Measurements from ENCODE around the gene VHLL. TPM values are rescaled to one million over a fixed set of nuclear protein-coding genes. Genes with fewer than 3 reads are reported as not detected.

VHLL gene
- total RNA-seq, 1 experiment from 2014 or later: not detected

GRCh38 chr1:156347331-156347730 is 48.2 kb upstream of the VHLL start:
- H2AFZ ChIP-seq (ENCODE audit: low read length): no peak overlapping the region
- no CpG with 5 or more reads among the region's 4 CpGs for WGBS (ENCODE audit: extremely low coverage, insufficient read length, low lambda C conversion rate)
- H2BK5ac ChIP-seq (ENCODE audit: insufficient read length, low read length): no peak overlapping the region
- no peak overlapping the region for H3K18ac ChIP-seq (ENCODE audit: insufficient read length, low read depth, low read length)
- no peaks in the 10 kb centered on the region for H4K20me1 ChIP-seq (ENCODE audit: control insufficient read depth, insufficient read depth, insufficient read length)
- Mint-ChIP-seq H3K36me3 (ENCODE audit: insufficient read depth in 1 of 3, low read depth in 3 of 3) (no peaks in the 10 kb centered on the region), H3K4me3 (no peak overlapping the region), H3K9me3 (no peaks in the 10 kb centered on the region), H3K4me1 (peaks cover 0 to 3% of the 10 kb centered on the region in 2 experiments; a peak in 1 of 4 replicates), H3K27me3 (ENCODE audit: low read depth) (peaks cover 4% of the 10 kb centered on the region), H3K27ac (no peak overlapping the region)
- no peaks in the 10 kb centered on the region for H3K9me3 ChIP-seq (ENCODE audit: control insufficient read depth, low read depth, low read length)
- no peak overlapping the region for H4K8ac ChIP-seq (replicated peaks; ENCODE audit: insufficient read length, low read depth, low read length)
- H2BK20ac ChIP-seq (ENCODE audit: low read depth, low read length, poor library complexity, severe bottlenecking): no peak overlapping the region
- no peak overlapping the region for H3K23ac ChIP-seq (ENCODE audit: insufficient read length, low read depth, low read length)
- H3K27ac ChIP-seq (ENCODE audit: insufficient read length, low read depth, low read length): no peak overlapping the region
- H3K4me1 ChIP-seq (ENCODE audit: insufficient read depth, low read length): no peaks in the 10 kb centered on the region
- H3K79me1 ChIP-seq (ENCODE audit: insufficient read depth, low read depth, low read length, poor library complexity, severe bottlenecking): no peaks in the 10 kb centered on the region
- H2BK15ac ChIP-seq (ENCODE audit: low read depth, low read length): no peak overlapping the region
- H4K5ac ChIP-seq (ENCODE audit: insufficient read length, low read depth, low read length): no peak overlapping the region
- no peak overlapping the region for H3T11ph ChIP-seq (ENCODE audit: low read length)
- no peak for TF ChIP-seq CTCF (conservative IDR thresholded peaks at IDR 0.05)
- H2AK5ac ChIP-seq (ENCODE audit: insufficient read length, low read length): no peak overlapping the region
- no peaks in the 10 kb centered on the region for H3K23me2 ChIP-seq (ENCODE audit: insufficient read length, low read depth, low read length, poor library complexity, severe bottlenecking)
- no peak overlapping the region for H3K4ac ChIP-seq (ENCODE audit: low read depth, low read length)
- H2BK12ac ChIP-seq (ENCODE audit: insufficient read length, low read depth, low read length): no peak overlapping the region
- no peak overlapping the region for H3K56ac ChIP-seq (ENCODE audit: insufficient read length, low read depth, low read length)
- DNase-seq: no peak
- H3K14ac ChIP-seq (ENCODE audit: insufficient read depth, low read length): no peak overlapping the region
- no peaks in the 10 kb centered on the region for H3K27me3 ChIP-seq (ENCODE audit: insufficient read depth, low read length)
- H3K9ac ChIP-seq (ENCODE audit: extremely low read depth, insufficient read length, low read length): no peak overlapping the region
- H2BK120ac ChIP-seq (ENCODE audit: low read depth, low read length, poor library complexity, severe bottlenecking): no peak overlapping the region
- H4K91ac ChIP-seq (ENCODE audit: insufficient read length, low read depth, low read length): no peak overlapping the region
- H3K79me2 ChIP-seq (ENCODE audit: insufficient read depth, low read length): no peaks in the 10 kb centered on the region
- no peak overlapping the region for H3K4me2 ChIP-seq (ENCODE audit: insufficient read depth, insufficient read length, low read length)
